ENCODE measurements around the gene GEMIN7. TPM values are rescaled to one million over a fixed set of nuclear protein-coding genes. Genes with fewer than 3 reads are reported as not detected.

GEMIN7 gene
- total and polyA plus RNA-seq, 2 donors (not counting 1 experiment from before 2014, with no cell fraction given) = 15.7 to 18.0 TPM

- no peak for DNase-seq (ENCODE audit: low read depth in 2 of 2)
- no peak overlapping the region for H3K4me3 ChIP-seq (replicated peaks in 1 of 4; ENCODE audit: control extremely low read depth in 1 of 4, insufficient read depth in 1 of 4, low read depth in 3 of 4, low read length in 4 of 4)
- H3K79me2 ChIP-seq (ENCODE audit: control insufficient read depth, insufficient read depth, low read length) = peaks cover 46% of the 10 kb centered on the region
- H3K27ac ChIP-seq (ENCODE audit: insufficient read depth, low read length) = no peak overlapping the region
- peaks cover 11% of the 10 kb centered on the region for H3K36me3 ChIP-seq (ENCODE audit: control insufficient read depth, insufficient read depth, low read length)
- H3K9me3 ChIP-seq (ENCODE audit: control insufficient read depth, insufficient read depth, low read depth, low read length) = no peaks in the 10 kb centered on the region
- H4K20me1 ChIP-seq (ENCODE audit: control insufficient read depth, extremely low read depth, insufficient read depth, low read length) = no peaks in the 10 kb centered on the region
- H2AFZ ChIP-seq (ENCODE audit: low read length) = no peak overlapping the region
- H3K27me3 ChIP-seq (ENCODE audit: control insufficient read depth, insufficient read depth, low read length) = no peaks in the 10 kb centered on the region
- no peaks in the 10 kb centered on the region for H3K4me1 ChIP-seq (ENCODE audit: control insufficient read depth, extremely low read depth, insufficient read depth, low read length)
- TF ChIP-seq EZH2 (IDR thresholded peaks at IDR 0.05; ENCODE audit: low read length, missing control alignments) = no peak
- TF ChIP-seq CTCF (conservative IDR thresholded peaks at IDR 0.05 in 1 of 2, IDR thresholded peaks at IDR 0.05 in 1 of 2; ENCODE audit: low read depth in 1 of 2, low read length in 2 of 2) = no peak
- no peak overlapping the region for H3K9ac ChIP-seq (ENCODE audit: insufficient read depth, low read length)
- no peak overlapping the region for H3K4me2 ChIP-seq (ENCODE audit: extremely low read depth, insufficient read depth, low read length)
Measured at GRCh38 chr19:45050036-45050435, 29.0 kb upstream of the GEMIN7 start.

GRCh38 chr19:45051929-45052579 is 27.0 kb upstream of the GEMIN7 start:
- Histone ChIP-seq H3K36me3 (ENCODE audit: control insufficient read depth, insufficient read depth, low read length) (peaks cover 18% of the 10 kb centered on the region), H2AFZ (ENCODE audit: low read length) (no peak overlapping the region), H3K27ac (ENCODE audit: insufficient read depth, low read length) (no peak overlapping the region), H3K4me2 (ENCODE audit: extremely low read depth, insufficient read depth, low read length) (no peak overlapping the region), H3K79me2 (ENCODE audit: control insufficient read depth, insufficient read depth, low read length) (peaks cover 30% of the 10 kb centered on the region), H4K20me1 (ENCODE audit: control insufficient read depth, extremely low read depth, insufficient read depth, low read length) (no peaks in the 10 kb centered on the region), H3K4me1 (ENCODE audit: control insufficient read depth, extremely low read depth, insufficient read depth, low read length) (no peaks in the 10 kb centered on the region), H3K4me3 (replicated peaks in 1 of 4; ENCODE audit: control extremely low read depth in 1 of 4, insufficient read depth in 1 of 4, low read depth in 3 of 4, low read length in 4 of 4) (no peak overlapping the region), H3K9ac (ENCODE audit: insufficient read depth, low read length) (no peak overlapping the region), H3K27me3 (ENCODE audit: control insufficient read depth, insufficient read depth, low read length) (no peaks in the 10 kb centered on the region), H3K9me3 (ENCODE audit: control insufficient read depth, insufficient read depth, low read depth, low read length) (no peaks in the 10 kb centered on the region)
- DNase-seq (ENCODE audit: low read depth in 2 of 2) = no peak
- TF ChIP-seq CTCF (conservative IDR thresholded peaks at IDR 0.05 in 1 of 2, IDR thresholded peaks at IDR 0.05 in 1 of 2; ENCODE audit: low read depth in 1 of 2, low read length in 2 of 2) (no peak), EZH2 (IDR thresholded peaks at IDR 0.05; ENCODE audit: low read length, missing control alignments) (no peak)

- no peak for TF ChIP-seq EZH2 (IDR thresholded peaks at IDR 0.05; ENCODE audit: low read length, missing control alignments)
- TF ChIP-seq CTCF (conservative IDR thresholded peaks at IDR 0.05 in 1 of 2, IDR thresholded peaks at IDR 0.05 in 1 of 2; ENCODE audit: low read depth in 1 of 2, low read length in 2 of 2) = no peak
- Histone ChIP-seq H3K4me1 (ENCODE audit: control insufficient read depth, extremely low read depth, insufficient read depth, low read length) (no peaks in the 10 kb centered on the region), H3K36me3 (ENCODE audit: control insufficient read depth, insufficient read depth, low read length) (peaks cover 49% of the 10 kb centered on the region), H3K9me3 (ENCODE audit: control insufficient read depth, insufficient read depth, low read depth, low read length) (no peaks in the 10 kb centered on the region), H3K4me3 (replicated peaks in 1 of 4; ENCODE audit: control extremely low read depth in 1 of 4, insufficient read depth in 1 of 4, low read depth in 3 of 4, low read length in 4 of 4) (no peak overlapping the region), H3K27me3 (ENCODE audit: control insufficient read depth, insufficient read depth, low read length) (no peaks in the 10 kb centered on the region), H3K27ac (ENCODE audit: insufficient read depth, low read length) (no peak overlapping the region), H2AFZ (ENCODE audit: low read length) (no peak overlapping the region), H3K79me2 (ENCODE audit: control insufficient read depth, insufficient read depth, low read length) (peaks cover 4% of the 10 kb centered on the region), H4K20me1 (ENCODE audit: control insufficient read depth, extremely low read depth, insufficient read depth, low read length) (no peaks in the 10 kb centered on the region), H3K4me2 (ENCODE audit: extremely low read depth, insufficient read depth, low read length) (no peak overlapping the region), H3K9ac (ENCODE audit: insufficient read depth, low read length) (no peak overlapping the region)
- no peak for DNase-seq (ENCODE audit: low read depth in 2 of 2)
Measured at GRCh38 chr19:45056831-45057230, 22.2 kb upstream of the GEMIN7 start.
